SKM-1 (cell line): ENCODE results near the gene SLC4A4.

ENCODE experiments used
- DNase-seq: peaks from one replicate; lab custom pipeline; 2025; ENCODE audit not compliant: unreplicated experiment; lab: John Stamatoyannopoulos, UW

The SLC4A4 gene

GRCh38 chr4:71468116-71468710 lies 129.4 kb downstream of the SLC4A4 start:
- DNase-seq: no peak

- DNase-seq: no peak
Measured at GRCh38 chr4:71469541-71469940, 130.7 kb downstream of the SLC4A4 start.

GRCh38 chr4:71470524-71470923 lies 131.7 kb downstream of the SLC4A4 start:
- no peak for DNase-seq

DNA sequence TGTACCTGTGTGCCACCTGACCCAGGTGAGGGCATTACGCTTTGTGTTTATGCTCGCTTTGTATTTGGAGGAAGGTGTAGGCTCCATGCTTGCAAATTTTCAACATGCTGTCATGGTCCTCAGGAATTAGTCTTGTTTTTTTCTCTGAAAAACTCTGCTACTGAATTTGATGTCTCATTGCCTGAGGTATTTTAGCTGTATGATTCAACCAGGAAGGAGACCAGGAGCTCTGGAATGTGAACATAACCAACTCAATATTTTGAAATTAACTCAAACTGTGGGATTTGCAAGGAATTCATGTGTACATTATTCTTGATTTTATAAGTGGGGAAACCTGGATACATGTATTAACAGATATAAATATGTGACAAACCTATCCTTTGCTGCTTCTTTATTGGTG lies 134.1 kb downstream of the SLC4A4 start:
- DNase-seq: no peak

DNA sequence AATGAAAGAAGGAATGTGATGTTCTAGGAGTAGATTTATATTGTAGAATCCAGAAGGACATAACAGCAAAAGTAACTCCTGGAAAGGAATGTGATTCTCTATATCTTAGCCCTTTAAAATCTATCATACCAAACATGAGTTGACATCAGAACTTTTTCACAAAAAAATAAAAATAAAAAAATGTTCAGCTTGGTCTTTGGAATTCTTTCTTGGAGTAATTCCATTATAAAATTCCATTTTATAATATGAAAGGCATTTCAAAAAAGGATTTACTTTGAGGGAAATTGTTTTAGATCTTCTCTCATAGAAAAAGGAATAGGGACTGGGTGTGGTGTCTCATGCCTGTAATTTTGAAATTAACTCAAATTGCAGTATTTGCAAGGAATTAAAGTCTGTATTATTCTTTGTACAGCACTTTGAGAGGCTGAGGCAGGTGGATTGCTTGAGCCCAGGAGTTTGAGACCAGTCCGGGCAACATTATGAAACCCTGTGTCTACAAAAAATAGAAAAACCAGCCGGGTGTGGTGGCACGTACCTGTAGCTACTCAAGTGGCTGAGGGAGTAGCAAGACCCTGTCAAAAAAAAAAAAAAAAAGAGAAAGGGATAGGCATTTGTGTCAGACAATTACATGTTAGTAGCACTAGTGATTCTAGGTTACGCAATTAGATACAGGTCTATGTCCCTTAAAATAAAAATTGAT lies 134.9 kb downstream of the SLC4A4 start:
- no peak for DNase-seq

GRCh38 chr4:71474731-71475130 lies 135.9 kb downstream of the SLC4A4 start:
- DNase-seq: no peak

- no peak for DNase-seq
Measured at GRCh38 chr4:71476240-71476639, 137.4 kb downstream of the SLC4A4 start.

GRCh38 chr4:71486550-71487343 lies 147.9 kb downstream of the SLC4A4 start:
- no peak for DNase-seq

GRCh38 chr4:71487344-71487920 lies 148.6 kb downstream of the SLC4A4 start:
- no peak for DNase-seq

- DNase-seq: no peak
Measured at GRCh38 chr4:71494539-71494938, 155.7 kb downstream of the SLC4A4 start.

DNA sequence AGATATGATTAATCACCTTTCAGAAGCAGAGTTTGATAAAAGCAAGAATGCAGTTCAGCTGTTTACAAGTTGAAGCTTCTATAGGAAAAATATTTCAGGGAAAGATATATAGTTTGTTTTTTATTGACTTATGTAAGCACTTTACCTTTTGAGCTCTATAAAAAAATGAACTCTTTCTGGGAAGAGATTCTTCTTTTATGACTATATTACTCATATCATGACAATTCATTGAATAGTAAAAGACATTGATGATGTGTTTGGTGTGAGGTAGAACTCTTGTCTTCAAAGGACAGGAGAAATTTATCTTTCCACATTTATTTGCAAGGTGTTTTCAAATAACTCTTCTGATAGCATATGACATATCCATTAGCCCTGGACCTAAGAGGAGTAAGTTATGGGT lies 156.6 kb downstream of the SLC4A4 start:
- no peak for DNase-seq

DNA sequence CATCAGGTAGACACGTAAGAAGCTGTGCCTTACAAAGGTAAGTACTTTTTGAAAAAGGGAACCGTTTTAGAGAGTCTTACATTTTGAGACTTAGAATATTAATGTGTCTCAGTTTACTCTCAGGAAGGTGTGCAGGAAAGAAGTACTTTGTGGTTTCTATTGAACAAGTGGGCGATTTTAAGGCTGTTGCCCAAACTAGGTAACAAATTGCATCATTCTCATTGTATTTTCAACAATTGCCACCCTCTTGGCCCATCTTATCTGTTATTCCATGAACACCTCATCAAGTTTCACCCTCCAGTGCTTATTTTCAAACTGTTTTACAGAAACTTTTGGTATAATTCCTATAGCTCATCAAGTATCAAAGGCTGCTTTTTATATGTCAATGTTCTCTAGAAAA lies 158.3 kb downstream of the SLC4A4 start:
- DNase-seq: no peak

DNA sequence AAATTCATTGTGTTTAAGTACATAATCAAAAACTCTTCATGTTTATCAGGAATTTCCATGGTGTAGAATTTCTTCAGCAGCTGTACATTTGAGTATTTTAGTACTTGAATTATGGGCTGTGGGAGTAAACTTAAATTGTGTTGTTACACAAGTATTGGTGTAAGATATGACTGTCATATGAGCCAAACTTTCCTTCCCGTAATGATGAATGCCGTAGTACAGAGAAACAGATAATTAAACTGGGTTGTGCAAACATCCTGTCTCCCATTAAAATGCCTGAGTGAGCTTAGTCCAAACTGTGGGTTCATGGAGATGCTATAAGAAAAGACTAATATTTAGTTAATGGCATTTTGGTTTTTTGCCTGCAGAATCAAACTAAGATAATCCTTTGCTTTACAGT lies 159.2 kb downstream of the SLC4A4 start:
- no peak for DNase-seq

DNA sequence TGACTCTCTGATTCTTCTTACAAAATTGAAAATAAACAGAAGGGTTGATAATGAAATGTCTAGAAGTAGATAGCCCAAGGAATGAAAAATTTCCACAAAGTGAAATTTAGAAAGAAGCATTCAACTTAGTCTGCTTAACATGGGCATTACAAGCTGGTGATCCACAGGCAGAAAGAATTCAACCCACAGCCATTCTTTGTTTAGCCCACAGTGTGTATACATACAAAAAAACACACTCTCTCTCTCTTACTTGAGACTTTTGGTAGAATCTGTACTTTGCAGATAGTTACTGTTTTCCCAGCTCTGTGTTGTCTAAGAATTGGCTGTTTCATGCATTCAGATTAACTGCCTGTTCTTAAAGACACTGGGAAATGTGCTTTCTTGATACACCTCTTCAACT lies 159.8 kb downstream of the SLC4A4 start:
- no peak for DNase-seq

- no peak for DNase-seq
Measured at GRCh38 chr4:71501992-71502391, 163.2 kb downstream of the SLC4A4 start.

- DNase-seq: no peak
Measured at GRCh38 chr4:71518283-71518989, 179.6 kb downstream of the SLC4A4 start.

GRCh38 chr4:71520308-71520707 lies 181.5 kb downstream of the SLC4A4 start:
- DNase-seq: no peak

DNA sequence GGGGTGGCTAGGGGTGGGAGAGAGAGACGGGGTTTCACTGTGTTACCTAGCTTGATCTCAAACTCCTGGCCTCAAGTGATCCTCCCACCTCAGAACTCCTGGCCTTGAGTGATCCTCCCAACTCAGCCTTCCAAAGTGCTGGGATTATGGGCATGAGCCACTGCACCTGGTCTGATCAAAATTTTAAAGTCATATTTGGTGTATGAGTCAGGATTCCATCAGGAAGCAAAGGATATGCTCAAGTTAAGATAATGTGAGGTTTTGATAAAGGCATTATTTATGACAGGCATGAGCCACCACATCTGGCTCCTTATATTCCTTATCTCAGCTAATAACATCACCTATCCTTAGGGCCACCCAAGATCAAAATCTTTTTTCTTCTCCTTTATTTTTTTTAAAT lies 182.0 kb downstream of the SLC4A4 start:
- no peak for DNase-seq

- no peak for DNase-seq
Measured at GRCh38 chr4:71524756-71525155, 185.9 kb downstream of the SLC4A4 start.

DNA sequence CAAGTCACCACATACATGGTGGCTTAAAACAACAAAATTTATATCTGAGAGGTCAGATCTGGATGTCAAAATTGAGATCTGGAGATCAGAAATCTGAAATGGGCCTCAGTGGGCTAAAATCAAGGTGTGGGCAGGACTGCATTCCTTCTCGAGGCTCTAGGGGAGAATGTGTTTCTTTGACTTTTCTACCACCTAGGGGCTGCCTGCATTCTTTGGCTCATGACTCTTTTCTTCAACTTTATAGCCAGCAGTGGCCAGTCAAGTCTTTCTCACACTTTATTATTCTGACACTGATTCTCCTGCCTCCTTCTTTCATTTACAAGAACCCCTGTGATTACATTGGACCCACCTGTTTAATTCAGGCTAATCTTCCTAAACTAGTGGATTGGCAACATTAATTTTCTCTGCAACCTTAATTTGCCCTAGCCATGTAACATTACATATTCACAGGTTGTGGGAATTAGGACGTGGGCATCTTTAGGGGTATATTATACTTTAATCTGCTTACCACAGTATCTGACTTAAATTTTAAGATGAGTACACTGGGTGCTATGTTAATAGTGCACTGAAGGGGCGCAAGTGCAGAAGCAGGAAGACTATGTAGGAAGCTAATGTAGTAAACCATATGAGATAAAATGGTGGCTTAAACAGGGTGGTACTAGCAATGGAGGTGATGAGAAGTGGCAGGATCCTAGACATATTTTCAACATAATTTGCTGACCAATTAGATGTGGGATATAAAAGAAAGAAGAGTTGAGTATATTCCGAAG lies 188.0 kb downstream of the SLC4A4 start:
- no peak for DNase-seq
